K562 (cell line): Measurements from ENCODE around the gene SULT1A2. TPM values are rescaled to one million over a fixed set of nuclear protein-coding genes. Genes with fewer than 3 reads are reported as not detected.

ENCODE experiments used
- ATAC-seq: fragments of 200-7000 bp; cut with Tn5 transposase; 3 replicates; pipeline ENCODE4 v1.9.1; 2020; ENCODE audit warnings: moderate library complexity
- BruUV-seq: library from RNA; stranded (reverse); fragments of 400-500 nt; replicated peaks from 2 replicates; lab custom pipeline; 2021; lab: Mats Ljungman, UMichigan
- CTCF ChIA-PET: fragments of 300-600 bp; formaldehyde crosslinking; extraction: SDS; loops from one replicate; lab custom pipeline; 2021; ENCODE audit warnings: low intra/inter-chr PET ratio; lab: Yijun Ruan, JAX
- POLR2A ChIA-PET: fragments of 300-600, 350-650 bp; sonication (Branson Sonifier 250); formaldehyde crosslinking; extraction: SDS; loops from one replicate; lab custom pipeline; 2021; ENCODE audit warnings: antibody characterized with exemption, inconsistent platforms; lab: Yijun Ruan, JAX
- DNase-seq, 4 experiments: peaks; one replicate each; pipeline versions ENCODE4 v3.0.0 to v3.0.0-alpha.2; 2011 to 2018; ENCODE audit warnings: low spot score in 3 of 4, mixed read lengths in 3 of 4; ENCODE audit errors: extremely low read depth in 1 of 4
- FAIRE-seq: peaks from 2 replicates; lab custom pipeline; 2011; peaks lifted over from hg19 to GRCh38; lab: Jason Lieb, UNC
- H2AFZ ChIP-seq: 2 replicates; pipeline ENCODE4 v1.6.0; 2011; ENCODE audit warnings: low read depth, low read length, control low read depth, inconsistent platforms
- H3K27ac ChIP-seq: fragments of 200-600 bp; 3 replicates; pipeline ENCODE4 v1.8.0; 2011; ENCODE audit warnings: low read depth, mild to moderate bottlenecking, control low read depth, inconsistent platforms, low read length, moderate library complexity, mixed read lengths; ENCODE audit errors: extremely low read depth
- H3K27me3 ChIP-seq, 2 experiments: fragments of 300-600 bp in 1 of 2; 2 replicates in 1 of 2; 3 replicates in 1 of 2; pipeline versions ENCODE4 v1.6.0 to v1.8.0; 2011; ENCODE audit warnings: inconsistent platforms in 2 of 2, low read length in 2 of 2, mild to moderate bottlenecking in 1 of 2, mixed read lengths in 1 of 2, moderate library complexity in 1 of 2; ENCODE audit not compliant: control insufficient read depth in 2 of 2, insufficient read depth in 2 of 2
- H3K36me3 ChIP-seq: fragments of 300-600 bp; 3 replicates; pipeline ENCODE4 v1.8.0; 2011; ENCODE audit warnings: mild to moderate bottlenecking, low read length, inconsistent platforms; ENCODE audit not compliant: control insufficient read depth, insufficient read depth
- H3K4me1 ChIP-seq, 2 experiments: fragments of 200-600 bp in 1 of 2; replicated peaks in 1 of 2; 2 replicates in 1 of 2; 3 replicates in 1 of 2; pipeline versions ENCODE4 v1.5.1 to v1.8.0; 2011; ENCODE audit warnings: inconsistent platforms in 2 of 2, low read length in 2 of 2, mild to moderate bottlenecking in 1 of 2, mixed read lengths in 1 of 2, moderate library complexity in 1 of 2; ENCODE audit not compliant: control insufficient read depth in 2 of 2, insufficient read depth in 2 of 2
- H3K4me2 ChIP-seq: 2 replicates; pipeline ENCODE4 v1.6.1; 2011; ENCODE audit warnings: low read length, control low read depth, inconsistent platforms, mixed read lengths; ENCODE audit not compliant: insufficient read depth
- H3K4me3 ChIP-seq: fragments of 200-600 bp; sonication (generic), shearing (Covaris generic); 2 replicates; pipeline ENCODE4 v1.5.1; 2016; ENCODE audit warnings: control low read depth, inconsistent platforms
- H3K79me2 ChIP-seq: fragments of 200-600 bp; 3 replicates; pipeline ENCODE4 v1.8.0; 2011; ENCODE audit warnings: low read length, inconsistent platforms; ENCODE audit not compliant: control insufficient read depth, insufficient read depth
- H3K9ac ChIP-seq, 2 experiments: 2 replicates each; pipeline versions ENCODE4 v1.6.0 to v1.6.1; 2011; ENCODE audit warnings: low read depth in 2 of 2, low read length in 2 of 2, control low read depth in 1 of 2, inconsistent platforms in 1 of 2, mild to moderate bottlenecking in 1 of 2, mixed read lengths in 1 of 2; ENCODE audit not compliant: insufficient read depth in 1 of 2
- H3K9me1 ChIP-seq: one replicate; pipeline ENCODE4 v1.6.0; 2011; ENCODE audit warnings: inconsistent platforms, mild to moderate bottlenecking, low read length, moderate library complexity; ENCODE audit not compliant: control insufficient read depth, insufficient read depth
- H3K9me3 ChIP-seq: replicated peaks from 2 replicates; pipeline ENCODE4 v1.5.1; 2011; ENCODE audit warnings: low read depth, low read length, inconsistent platforms; ENCODE audit not compliant: control insufficient read depth, insufficient read depth
- H4K20me1 ChIP-seq: replicated peaks from 2 replicates; pipeline ENCODE4 v1.6.1; 2011; ENCODE audit warnings: low read length, inconsistent platforms, mixed read lengths; ENCODE audit not compliant: control insufficient read depth, insufficient read depth
- CHD4 ChIP-seq: fragments of 200-600 bp; sonication (generic); IDR thresholded peaks from 3 replicates; pipeline ENCODE4 v1.6.1; 2012; ENCODE audit warnings: low read depth, mild to moderate bottlenecking, mixed read lengths, low read length, inconsistent platforms; ENCODE audit not compliant: insufficient read depth, insufficient replicate concordance, poor library complexity, severe bottlenecking
- ETS1 ChIP-seq: conservative IDR thresholded peaks from 2 replicates; pipeline ENCODE4 v1.6.1; 2011; ENCODE audit warnings: low read depth, mild to moderate bottlenecking, low read length; ENCODE audit not compliant: control insufficient read depth
- MTA2 ChIP-seq: fragments of 450-650 bp; IDR thresholded peaks from 2 replicates; pipeline ENCODE4 v1.6.1; 2016; ENCODE audit warnings: low read depth
- POLR2AphosphoS2 ChIP-seq: IDR thresholded peaks from 2 replicates; pipeline ENCODE4 v1.6.1; 2012; ENCODE audit warnings: low read length, improper control_type of control experiment
- POLR2B ChIP-seq: fragments of 450-650 bp; IDR thresholded peaks from 2 replicates; pipeline ENCODE4 v1.6.1; 2018; ENCODE audit warnings: low read depth; ENCODE audit not compliant: partially characterized antibody
- RAD21 ChIP-seq, 2 experiments: fragments of 250-450 bp in 1 of 2; fragments of 450-650 bp in 1 of 2; sonication (Bioruptor Pico) in 1 of 2; formaldehyde crosslinking in 1 of 2; IDR thresholded peaks in 1 of 2; conservative IDR thresholded peaks in 1 of 2; 2 replicates each; pipeline versions ENCODE4 v1.4.0 to v1.8.0; 2020 to 2022; ENCODE audit warnings: mild to moderate bottlenecking in 2 of 2, moderate library complexity in 1 of 2
- SMARCB1 ChIP-seq: IDR thresholded peaks from 2 replicates; pipeline ENCODE4 v1.6.1; 2011; ENCODE audit warnings: improper control_type of control experiment, low read depth; ENCODE audit not compliant: insufficient read length
- TCFL5 ChIP-seq: fragments of 250-450 bp; sonication (Bioruptor Pico); conservative IDR thresholded peaks from 2 replicates; pipeline ENCODE4 v1.6.1; 2021; ENCODE audit warnings: mild to moderate bottlenecking, moderate library complexity, matching md5 sums
- ZNF77 ChIP-seq: fragments of 250-450 bp; sonication (Bioruptor Pico); IDR thresholded peaks from 2 replicates; pipeline ENCODE4 v1.5.0; 2020
- WGBS: fragments of 100-300 bp; shearing (Covaris generic); methylation state at CpG from one replicate; pipeline ENCODE4 v1.1.6; 2016; ENCODE audit warnings: low coverage, mixed read lengths; ENCODE audit not compliant: insufficient coverage; ENCODE audit errors: missing lambda C conversion rate; 5-methylcytosine and 5-hydroxymethylcytosine counted together
- in situ Hi-C: fragments of 300-500 bp; cut with MboI; formaldehyde crosslinking; loops from 4 replicates; pipeline ENCODE4 v1.15.0; 2018; ENCODE audit warnings: inconsistent platforms, mixed read lengths
- intact Hi-C: fragments of 100-400 bp; cut with micrococcal nuclease; formaldehyde crosslinking; loops from 2 replicates; pipeline ENCODE4 v1.14.2; 2022
- polyA plus RNA-seq, 8 experiments: library from polyadenylated mRNA; depleted of rRNA in 4 of 8; stranded (reverse) in 5 of 8; unstranded in 3 of 8; fragments of >200 nt; fragmentation: Nextera tagmentation in 2 of 8; fragmentation: Illumina TruSeq in 1 of 8; extraction: Ambion mirVana in 2 of 8; extraction: Trizol in 1 of 8; gene quantifications; 2 replicates each; pipeline versions ENCODE4 v1.2.1 to v1.2.3, GENCODE V29; 2011 to 2014; ENCODE audit warnings: inconsistent platforms in 1 of 8, missing spikeins in 1 of 8
- total RNA-seq, 7 experiments: library from RNA; depleted of rRNA in 6 of 7; stranded (reverse); fragments of >200 nt in 6 of 7; fragmentation: Illumina TruSeq in 2 of 7; extraction: Trizol in 2 of 7; gene quantifications; 2 replicates each; pipeline versions ENCODE4 v1.2.1 to v1.2.3, GENCODE V29; 2011 to 2021; ENCODE audit warnings: low replicate concordance in 1 of 7

The SULT1A2 gene
- total and polyA plus RNA-seq, 9 of the 15 experiments (the other 6 are each of a cell fraction or from before 2014, with no cell fraction given), result 0.73 to 3.2 (median 1.7) TPM

- H3K9me3 ChIP-seq, result no peaks in the 10 kb centered on the region
- ChIA-PET CTCF (no interaction called here), POLR2A (interaction anchor here (0.6 to 1.1 kb wide), 3 partner anchors 10 to 38 kb away, joined by 3 read pairs; no protein-coding TSS in a partner anchor)
- no peaks in the 10 kb centered on the region for H3K79me2 ChIP-seq
- WGBS, result 75% methylated on average over 5 of the region's 5 CpGs
- no peak for DNase-seq
- in situ Hi-C loops (no loop called here), intact Hi-C loops (no loop called here)
- no peaks in the 10 kb centered on the region for H4K20me1 ChIP-seq
- no peak overlapping the region for H3K27ac ChIP-seq
- H3K36me3 ChIP-seq, result peaks cover 26% of the 10 kb centered on the region; the same call in 2 of the 3 replicates
- no peaks in the 10 kb centered on the region for H3K27me3 ChIP-seq
- no TSS peak for BruUV-seq
- TF ChIP-seq ZNF77 (CRISPR knock-in tag), result no peak
- TF ChIP-seq POLR2B, result peak; percentile 20
- no peak for TF ChIP-seq CHD4
- TF ChIP-seq POLR2AphosphoS2, result no peak
- no peaks in the 10 kb centered on the region for H3K9me1 ChIP-seq
- FAIRE-seq, result no peak
- H2AFZ ChIP-seq, result no peak overlapping the region
- peaks cover 4 to 17% of the 10 kb centered on the region in 2 experiments for H3K4me1 ChIP-seq
- H3K4me2 ChIP-seq, result no peak overlapping the region
- no peak overlapping the region for H3K4me3 ChIP-seq
- ATAC-seq, result no peak
- no peak overlapping the region for H3K9ac ChIP-seq
These were observed 4.3 kb downstream of the SULT1A2 start for GRCh38 chr16:28592511-28592910.

- Histone ChIP-seq H3K79me2 (no peaks in the 10 kb centered on the region), H3K27ac (no peak overlapping the region), H3K9me1 (no peaks in the 10 kb centered on the region), H2AFZ (no peak overlapping the region)
- CTCF ChIA-PET, result no interaction called here
- no peak for DNase-seq
- no TSS peak for BruUV-seq
- no peak for TF ChIP-seq ETS1
- TF ChIP-seq MTA2, result no peak
- TF ChIP-seq SMARCB1, result no peak
- TF ChIP-seq RAD21 (CRISPR knock-in tag; conservative IDR thresholded peaks at IDR 0.05 in 1 of 2, IDR thresholded peaks at IDR 0.05 in 1 of 2), result no peak
- TF ChIP-seq TCFL5, result no peak
- TF ChIP-seq, all 486 proteins: peak for 0
- no peak overlapping the region for H3K4me3 ChIP-seq
- H3K36me3 ChIP-seq, result peaks cover 31% of the 10 kb centered on the region; the same call in 2 of the 3 replicates
- POLR2A ChIA-PET, result interaction anchor here (0.7 to 1.2 kb wide), 3 partner anchors 10 to 27 kb away, joined by 3 to 6 read pairs (median 3); no protein-coding TSS in a partner anchor
- no peaks in the 10 kb centered on the region for H3K27me3 ChIP-seq
- no peak for FAIRE-seq
- in situ Hi-C loops, result no loop called here
- peaks cover 0 to 5% of the 10 kb centered on the region in 2 experiments; a peak in 3 of 5 replicates for H3K4me1 ChIP-seq
- no peak for ATAC-seq
- no peak overlapping the region for H3K9ac ChIP-seq
- H4K20me1 ChIP-seq, result no peaks in the 10 kb centered on the region
- WGBS, result 78% methylated on average over 6 of the region's 6 CpGs
- H3K4me2 ChIP-seq, result no peak overlapping the region
- intact Hi-C loops, result no loop called here
- H3K9me3 ChIP-seq, result no peaks in the 10 kb centered on the region
These were observed 5.5 kb downstream of the SULT1A2 start for GRCh38 chr16:28591355-28591754.
